Esophagus squamous epithelium (tissue), 5 donors: Measurements from ENCODE around the gene BTNL9. TPM values are rescaled to one million over a fixed set of nuclear protein-coding genes. Genes with fewer than 3 reads are reported as not detected.

Source experiments
- DNase-seq: peaks from one replicate; lab custom pipeline; 2025; lab: John Stamatoyannopoulos, UW
- H3K27ac ChIP-seq, 4 donors: fragments of 200-600 bp; sonication (generic); one replicate each; pipeline ENCODE4 v1.5.1; 2016 to 2019; ENCODE audit warnings: mild to moderate bottlenecking in 1 of 4
- H3K27me3 ChIP-seq, 4 donors: fragments of 200-600 bp; sonication (generic); 1 replicate in 3 of 4; 2 replicates in 1 of 4; pipeline versions ENCODE4 v1.5.1 to v1.6.0; 2017 to 2021; ENCODE audit warnings: antibody characterized with exemption in 1 of 4
- H3K36me3 ChIP-seq, 3 donors: fragments of 200-600 bp; sonication (generic); one replicate each; pipeline ENCODE4 v1.5.1; 2016 to 2019
- H3K4me1 ChIP-seq, 3 donors: fragments of 200-600 bp; sonication (generic); one replicate each; pipeline ENCODE4 v1.5.1; 2017 to 2019
- H3K4me3 ChIP-seq, 4 donors: fragments of 200-600 bp; sonication (generic); 1 replicate in 3 of 4; 2 replicates in 1 of 4; pipeline ENCODE4 v1.5.1; 2016 to 2019; ENCODE audit warnings: mild to moderate bottlenecking in 2 of 4, moderate library complexity in 1 of 4
- H3K9me3 ChIP-seq, 3 donors: fragments of 200-600 bp; sonication (generic); one replicate each; pipeline ENCODE4 v1.5.1; 2016 to 2019
- POLR2A ChIP-seq, 4 donors: fragments of 450-650 bp; IDR thresholded peaks; one replicate each; pipeline ENCODE4 v1.6.1; 2017; ENCODE audit warnings: antibody characterized with exemption in 4 of 4, mild to moderate bottlenecking in 4 of 4, moderate library complexity in 3 of 4
- WGBS, 2 donors: methylation state at CpG; one replicate each; pipeline ENCODE4 v1.1.5; 2018; 5-methylcytosine and 5-hydroxymethylcytosine counted together
- intact Hi-C: fragments of 100-400 bp; cut with DNase I; formaldehyde crosslinking; loops from one replicate; pipeline ENCODE4 v1.15.0; 2022
- total RNA-seq, 4 donors: library from RNA; depleted of rRNA; stranded (reverse); fragments of >200 nt; gene quantifications; one replicate each; pipeline ENCODE4 v1.1.0, GENCODE V29; 2016
- TF ChIP-seq, protein P1 (sequence below), 6 experiments: fragments of 450-650 bp in 4 of 6; fragments of 200-600 bp in 2 of 6; sonication (generic) in 2 of 6; IDR thresholded peaks; one replicate each; pipeline ENCODE4 v1.5.1; 2016 to 2019; ENCODE audit warnings: antibody characterized with exemption in 6 of 6, mild to moderate bottlenecking in 4 of 6, moderate library complexity in 4 of 6
- donor health status: DM: yes; HTN: yes; CAD: no.

BTNL9 gene
- total RNA-seq, 4 donors from 2014 or later: 0.75 to 27.7 (median 4.1) TPM

DNA sequence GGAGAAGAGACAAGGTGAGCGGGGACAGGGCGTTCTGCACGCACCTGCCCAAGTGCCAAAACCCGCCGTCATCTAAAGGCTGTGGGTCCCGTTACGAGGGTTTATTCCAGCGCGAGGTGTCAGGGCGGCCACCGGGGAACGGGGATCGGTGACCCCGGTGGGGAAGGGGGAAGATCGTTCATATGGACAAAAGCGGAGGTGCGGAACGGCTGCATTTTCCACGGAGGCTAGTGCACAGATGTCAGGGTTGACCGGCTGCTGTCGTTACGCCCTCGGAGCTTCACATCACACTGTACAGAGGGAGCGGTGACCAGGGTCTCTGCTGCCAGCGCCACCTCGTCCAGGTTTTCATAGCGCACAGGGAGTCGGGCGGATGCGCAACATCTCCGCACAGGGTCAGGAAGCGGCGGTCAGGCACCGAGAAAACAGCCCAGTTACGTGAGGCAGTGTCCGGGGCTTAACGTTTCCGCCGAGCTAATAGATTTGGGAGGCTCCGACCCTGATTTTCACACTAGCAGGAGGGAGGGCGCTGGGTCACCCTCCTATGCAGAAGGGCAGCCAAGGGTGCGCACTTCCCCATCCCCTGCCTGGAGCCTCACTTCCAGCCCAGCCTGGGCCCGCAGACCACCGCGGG lies 13.5 kb downstream of the BTNL9 start:
- no peak for DNase-seq
- H3K27ac ChIP-seq: peak overlapping the region in 1 of 4 donors; percentile 42
- 1 to 3% methylated on average over 9 to 15 of the region's 45 CpGs for WGBS, 2 donors
- H3K36me3 ChIP-seq: no peaks in the 10 kb centered on the region
- H3K4me1 ChIP-seq: peaks cover 11 to 41% (median 18%) of the 10 kb centered on the region in 3 donors
- TF ChIP-seq, protein P1, sequence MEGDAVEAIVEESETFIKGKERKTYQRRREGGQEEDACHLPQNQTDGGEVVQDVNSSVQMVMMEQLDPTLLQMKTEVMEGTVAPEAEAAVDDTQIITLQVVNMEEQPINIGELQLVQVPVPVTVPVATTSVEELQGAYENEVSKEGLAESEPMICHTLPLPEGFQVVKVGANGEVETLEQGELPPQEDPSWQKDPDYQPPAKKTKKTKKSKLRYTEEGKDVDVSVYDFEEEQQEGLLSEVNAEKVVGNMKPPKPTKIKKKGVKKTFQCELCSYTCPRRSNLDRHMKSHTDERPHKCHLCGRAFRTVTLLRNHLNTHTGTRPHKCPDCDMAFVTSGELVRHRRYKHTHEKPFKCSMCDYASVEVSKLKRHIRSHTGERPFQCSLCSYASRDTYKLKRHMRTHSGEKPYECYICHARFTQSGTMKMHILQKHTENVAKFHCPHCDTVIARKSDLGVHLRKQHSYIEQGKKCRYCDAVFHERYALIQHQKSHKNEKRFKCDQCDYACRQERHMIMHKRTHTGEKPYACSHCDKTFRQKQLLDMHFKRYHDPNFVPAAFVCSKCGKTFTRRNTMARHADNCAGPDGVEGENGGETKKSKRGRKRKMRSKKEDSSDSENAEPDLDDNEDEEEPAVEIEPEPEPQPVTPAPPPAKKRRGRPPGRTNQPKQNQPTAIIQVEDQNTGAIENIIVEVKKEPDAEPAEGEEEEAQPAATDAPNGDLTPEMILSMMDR (IDR thresholded peaks at IDR 0.05): no peak
- TF ChIP-seq POLR2A (IDR thresholded peaks at IDR 0.05): no peak
- peak overlapping the region; percentile 46 to 71 (median 58) for H3K4me3 ChIP-seq
- no peaks in the 10 kb centered on the region for H3K9me3 ChIP-seq
- H3K27me3 ChIP-seq: peaks cover 0 to 98% (median 13%) of the 10 kb centered on the region in 4 donors
- intact Hi-C loops: no loop called here

DNA sequence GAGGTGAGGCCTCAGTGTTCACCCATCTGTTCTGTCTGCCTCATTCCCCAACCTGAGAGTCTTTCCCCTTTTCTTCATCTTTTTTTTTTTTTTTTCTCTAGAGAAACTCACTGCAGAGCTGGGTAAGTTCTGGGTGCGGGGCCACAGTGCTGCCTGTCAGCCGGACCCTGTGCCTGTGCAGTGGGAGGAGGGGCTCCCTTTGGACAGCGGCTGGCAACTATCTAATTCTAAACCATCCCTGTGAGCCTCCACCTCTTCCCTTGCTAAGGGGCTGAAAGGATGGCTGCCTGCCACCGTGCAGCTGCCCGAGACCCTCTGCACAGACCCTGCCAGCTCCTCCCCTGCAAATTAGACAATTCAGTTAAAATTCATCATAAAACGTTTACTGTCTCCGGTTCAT lies 14.1 kb downstream of the BTNL9 start:
- TF ChIP-seq, protein P1 (IDR thresholded peaks at IDR 0.05): no peak
- no peak for TF ChIP-seq POLR2A (IDR thresholded peaks at IDR 0.05)
- H3K36me3 ChIP-seq: no peaks in the 10 kb centered on the region
- intact Hi-C loops: no loop called here
- H3K27me3 ChIP-seq: peaks cover 4 to 100% (median 14%) of the 10 kb centered on the region in 4 donors
- no peak overlapping the region for H3K27ac ChIP-seq
- H3K4me3 ChIP-seq: peak overlapping the region in 1 of 4 donors; percentile 65
- H3K4me1 ChIP-seq: peaks cover 11 to 44% (median 18%) of the 10 kb centered on the region in 3 donors
- WGBS, 2 donors: 41 to 44% methylated on average over 5 to 7 of the region's 7 CpGs
- no peak for DNase-seq
- H3K9me3 ChIP-seq: no peaks in the 10 kb centered on the region

DNA sequence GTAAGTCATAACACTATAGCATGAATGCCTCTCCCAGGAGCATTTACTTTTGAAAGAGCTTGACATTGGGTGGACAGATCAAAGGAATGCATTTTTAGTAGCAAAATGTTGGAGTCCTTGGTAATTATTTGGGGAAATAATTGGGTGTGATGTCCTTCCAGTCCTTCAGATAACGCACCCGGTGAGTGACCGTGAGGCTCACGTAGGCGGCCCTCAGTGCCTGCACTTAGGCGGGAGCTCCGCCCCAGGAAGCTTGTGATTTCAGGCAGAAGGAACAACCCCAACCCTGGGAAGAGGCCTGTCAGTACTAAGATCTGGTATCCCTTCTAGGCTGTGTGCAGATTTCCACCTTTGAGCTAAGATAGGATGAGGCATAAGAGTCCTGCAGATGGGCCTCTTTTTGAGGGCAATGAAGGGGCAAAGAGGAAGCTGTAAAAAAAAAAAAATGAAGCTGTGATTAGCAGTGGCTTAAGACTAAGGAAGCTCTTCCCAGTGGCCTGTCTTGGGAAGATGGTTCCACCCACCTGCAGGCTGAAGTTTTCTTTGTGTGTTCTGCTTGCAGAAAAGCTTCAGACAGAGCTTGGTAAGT lies 14.9 kb downstream of the BTNL9 start:
- no peaks in the 10 kb centered on the region for H3K36me3 ChIP-seq
- peaks cover 11 to 52% (median 18%) of the 10 kb centered on the region in 3 donors for H3K4me1 ChIP-seq
- H3K9me3 ChIP-seq: no peaks in the 10 kb centered on the region
- no peak for DNase-seq
- no peak overlapping the region for H3K4me3 ChIP-seq
- TF ChIP-seq, protein P1 (IDR thresholded peaks at IDR 0.05): no peak
- TF ChIP-seq POLR2A (IDR thresholded peaks at IDR 0.05): no peak
- 73% methylated on average over 7 of the region's 7 CpGs; no CpG with 5 or more reads in 1 of the 2 donors for WGBS, 2 donors
- H3K27me3 ChIP-seq: peaks cover 5 to 100% (median 18%) of the 10 kb centered on the region in 4 donors
- no peak overlapping the region for H3K27ac ChIP-seq
- intact Hi-C loops: no loop called here

DNA sequence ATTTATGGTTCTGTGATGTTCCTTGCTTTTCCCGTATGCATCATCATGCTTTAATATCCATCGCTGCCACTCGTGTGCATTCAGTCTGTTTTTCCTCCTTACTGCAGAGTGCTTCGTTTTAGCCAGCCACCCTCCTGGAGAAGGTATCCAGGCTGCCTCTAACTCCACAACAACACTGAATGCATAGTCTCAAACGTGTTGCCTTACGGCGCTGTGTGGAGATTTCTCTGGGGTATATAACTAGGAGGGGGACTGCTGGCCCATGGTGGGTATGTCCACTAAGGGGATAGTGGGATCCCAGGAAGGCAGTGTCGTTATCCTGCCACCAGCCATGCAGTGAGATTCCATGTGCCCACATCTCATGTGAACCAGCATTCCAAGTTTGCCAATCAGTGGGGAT lies 16.4 kb downstream of the BTNL9 start:
- WGBS, 2 donors: 83 to 86% methylated on average over 8 of the region's 8 CpGs
- no peaks in the 10 kb centered on the region for H3K9me3 ChIP-seq
- H3K4me1 ChIP-seq: peaks cover 11 to 42% (median 15%) of the 10 kb centered on the region in 3 donors
- no peak overlapping the region for H3K27ac ChIP-seq
- H3K27me3 ChIP-seq: peaks cover 5 to 100% (median 18%) of the 10 kb centered on the region in 4 donors
- TF ChIP-seq POLR2A (IDR thresholded peaks at IDR 0.05): no peak
- TF ChIP-seq, protein P1 (IDR thresholded peaks at IDR 0.05): no peak
- H3K36me3 ChIP-seq: no peaks in the 10 kb centered on the region
- no peak for DNase-seq
- H3K4me3 ChIP-seq: no peak overlapping the region
- intact Hi-C loops: no loop called here

DNA sequence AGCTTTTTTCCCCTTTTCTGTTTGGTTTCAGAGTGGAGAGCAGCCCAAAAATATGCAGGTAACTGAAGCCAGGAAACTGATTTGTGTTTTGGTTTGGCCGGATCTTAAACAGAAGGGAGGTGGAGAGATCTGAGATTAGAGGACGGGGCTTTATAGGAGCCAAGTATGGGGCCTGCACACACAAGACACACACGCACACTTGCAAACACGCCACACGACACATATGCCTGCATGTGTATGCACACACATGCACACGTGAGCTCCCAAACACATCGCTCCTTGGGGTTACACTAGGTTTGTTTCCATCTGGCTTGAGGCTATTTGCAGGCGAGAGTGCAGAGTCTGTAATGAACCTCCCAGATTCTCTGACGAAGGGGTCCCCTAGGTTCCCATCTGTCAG lies 18.3 kb downstream of the BTNL9 start:
- H3K27me3 ChIP-seq: peaks cover 5 to 98% (median 14%) of the 10 kb centered on the region in 4 donors
- 73 to 78% methylated on average over 8 to 9 of the region's 9 CpGs for WGBS, 2 donors

More for the DNA sequence above, 18.3 kb downstream of the BTNL9 start:
- H3K36me3 ChIP-seq: no peaks in the 10 kb centered on the region
- intact Hi-C loops: no loop called here
- H3K4me1 ChIP-seq: peaks cover 7 to 23% (median 7%) of the 10 kb centered on the region in 3 donors
- no peak for DNase-seq
- H3K9me3 ChIP-seq: no peaks in the 10 kb centered on the region
- H3K4me3 ChIP-seq: no peak overlapping the region
- TF ChIP-seq, protein P1 (IDR thresholded peaks at IDR 0.05): no peak
- no peak for TF ChIP-seq POLR2A (IDR thresholded peaks at IDR 0.05)
- H3K27ac ChIP-seq: no peak overlapping the region
